ENCODE results near the gene SOWAHA. TPM values are rescaled to one million over a fixed set of nuclear protein-coding genes. Genes with fewer than 3 reads are reported as not detected.

The SOWAHA gene
- total RNA-seq, 1 experiment from 2014 or later, result 0.39 TPM

DNA sequence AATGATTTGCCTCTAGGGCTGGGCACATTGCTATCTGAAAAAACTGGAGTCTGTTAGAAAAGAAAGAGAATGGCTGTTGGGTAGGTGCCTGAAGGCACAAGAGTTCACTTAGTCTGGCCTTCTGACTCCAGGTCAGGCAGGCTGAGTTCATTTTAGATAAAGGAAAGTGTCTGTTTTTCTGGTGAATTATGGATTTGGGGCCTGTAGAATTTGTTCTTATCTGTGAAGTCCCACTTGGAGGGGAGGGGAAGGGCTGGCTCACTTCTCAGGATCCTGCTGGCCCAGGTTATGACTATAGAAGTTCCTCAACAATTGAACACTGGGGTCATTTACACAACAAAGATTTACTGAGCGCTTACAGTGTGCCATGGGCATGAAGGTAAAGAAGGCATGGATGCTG, 24.6 kb upstream of the SOWAHA start:
- ChIA-PET RAD21 (ENCODE audit: low non-redundant PET in 1 of 2, low total read pairs in 2 of 2, uncharacterized antibody in 2 of 2, unreplicated experiment in 2 of 2) (no interaction called here), POLR2A (no interaction called here), CTCF (no interaction called here)
- Histone ChIP-seq H3K4me3 (replicated peaks in 1 of 2; ENCODE audit: low read depth in 1 of 2, low read length in 2 of 2) (no peak overlapping the region), H3K36me3 (ENCODE audit: control insufficient read depth in 1 of 2, insufficient read depth in 2 of 2, low read length in 2 of 2) (no peaks in the 10 kb centered on the region), H3K4me2 (ENCODE audit: low read length) (no peak overlapping the region), H2AFZ (ENCODE audit: low read depth, low read length, poor library complexity, severe bottlenecking) (no peak overlapping the region), H3K27me3 (ENCODE audit: insufficient read depth, low read length) (no peaks in the 10 kb centered on the region), H3K9me3 (ENCODE audit: control insufficient read depth in 1 of 2, insufficient read depth in 1 of 2, low read depth in 1 of 2, low read length in 2 of 2) (no peaks in the 10 kb centered on the region), H3K9me2 (ENCODE audit: insufficient read depth) (no peaks in the 10 kb centered on the region), H4K20me1 (ENCODE audit: insufficient read depth) (no peaks in the 10 kb centered on the region), H3K27ac (ENCODE audit: low read depth, low read length) (no peak overlapping the region), H3K9ac (ENCODE audit: low read length) (no peak overlapping the region), H3K79me2 (ENCODE audit: insufficient read depth, low read length) (no peaks in the 10 kb centered on the region), H3K4me1 (ENCODE audit: control insufficient read depth in 1 of 2, insufficient read depth in 2 of 2, low read length in 2 of 2) (no peaks in the 10 kb centered on the region)
- DNase-seq (ENCODE audit: low read depth, low spot score) (no peak), ATAC-seq (no peak)
- BruUV-seq (replicated peaks), result no TSS peak
- intact Hi-C loops (cut with micrococcal nuclease), result no loop called here
- TF ChIP-seq YY1 (IDR thresholded peaks at IDR 0.05; ENCODE audit: extremely low read depth, insufficient replicate concordance, low read depth, low read length) (no peak), SRF (IDR thresholded peaks at IDR 0.05; ENCODE audit: low read depth) (no peak), FOSL1 (IDR thresholded peaks at IDR 0.05; ENCODE audit: low read depth) (no peak), ZNF274 (IDR thresholded peaks at IDR 0.05; ENCODE audit: low read depth, low read length) (no peak), EGR1 (IDR thresholded peaks at IDR 0.05; ENCODE audit: low read depth) (no peak), TCF7L2 (IDR thresholded peaks at IDR 0.05; ENCODE audit: borderline replicate concordance, extremely low read depth, insufficient read depth, insufficient read length) (no peak), RAD21 (IDR thresholded peaks at IDR 0.05; ENCODE audit: low read depth) (no peak), EZH2phosphoT487 (IDR thresholded peaks at IDR 0.05; ENCODE audit: borderline replicate concordance) (no peak), JUND (IDR thresholded peaks at IDR 0.05) (no peak), POLR2A (IDR thresholded peaks at IDR 0.05; ENCODE audit: borderline replicate concordance, extremely low read depth, insufficient read depth, insufficient read length) (no peak), EZH2 (IDR thresholded peaks at IDR 0.05) (no peak), SP1 (IDR thresholded peaks at IDR 0.05; ENCODE audit: low read depth) (no peak), ZFX (IDR thresholded peaks at IDR 0.05) (no peak), SIN3A (IDR thresholded peaks at IDR 0.05; ENCODE audit: low read depth) (no peak)
- TF ChIP-seq, protein P1, sequence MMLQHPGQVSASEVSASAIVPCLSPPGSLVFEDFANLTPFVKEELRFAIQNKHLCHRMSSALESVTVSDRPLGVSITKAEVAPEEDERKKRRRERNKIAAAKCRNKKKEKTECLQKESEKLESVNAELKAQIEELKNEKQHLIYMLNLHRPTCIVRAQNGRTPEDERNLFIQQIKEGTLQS (IDR thresholded peaks at IDR 0.05), result no peak
- TF ChIP-seq, protein P2, sequence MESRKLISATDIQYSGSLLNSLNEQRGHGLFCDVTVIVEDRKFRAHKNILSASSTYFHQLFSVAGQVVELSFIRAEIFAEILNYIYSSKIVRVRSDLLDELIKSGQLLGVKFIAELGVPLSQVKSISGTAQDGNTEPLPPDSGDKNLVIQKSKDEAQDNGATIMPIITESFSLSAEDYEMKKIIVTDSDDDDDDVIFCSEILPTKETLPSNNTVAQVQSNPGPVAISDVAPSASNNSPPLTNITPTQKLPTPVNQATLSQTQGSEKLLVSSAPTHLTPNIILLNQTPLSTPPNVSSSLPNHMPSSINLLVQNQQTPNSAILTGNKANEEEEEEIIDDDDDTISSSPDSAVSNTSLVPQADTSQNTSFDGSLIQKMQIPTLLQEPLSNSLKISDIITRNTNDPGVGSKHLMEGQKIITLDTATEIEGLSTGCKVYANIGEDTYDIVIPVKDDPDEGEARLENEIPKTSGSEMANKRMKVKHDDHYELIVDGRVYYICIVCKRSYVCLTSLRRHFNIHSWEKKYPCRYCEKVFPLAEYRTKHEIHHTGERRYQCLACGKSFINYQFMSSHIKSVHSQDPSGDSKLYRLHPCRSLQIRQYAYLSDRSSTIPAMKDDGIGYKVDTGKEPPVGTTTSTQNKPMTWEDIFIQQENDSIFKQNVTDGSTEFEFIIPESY (IDR thresholded peaks at IDR 0.05; ENCODE audit: extremely low read depth, insufficient replicate concordance, low read length), result no peak

Measured in HCT116 (cell line).